Measurements from ENCODE around the gene PRKN.

GRCh38 chr6:161546632-161547031 is 1180.9 kb downstream of the PRKN start:
- TF ChIP-seq, protein P1, sequence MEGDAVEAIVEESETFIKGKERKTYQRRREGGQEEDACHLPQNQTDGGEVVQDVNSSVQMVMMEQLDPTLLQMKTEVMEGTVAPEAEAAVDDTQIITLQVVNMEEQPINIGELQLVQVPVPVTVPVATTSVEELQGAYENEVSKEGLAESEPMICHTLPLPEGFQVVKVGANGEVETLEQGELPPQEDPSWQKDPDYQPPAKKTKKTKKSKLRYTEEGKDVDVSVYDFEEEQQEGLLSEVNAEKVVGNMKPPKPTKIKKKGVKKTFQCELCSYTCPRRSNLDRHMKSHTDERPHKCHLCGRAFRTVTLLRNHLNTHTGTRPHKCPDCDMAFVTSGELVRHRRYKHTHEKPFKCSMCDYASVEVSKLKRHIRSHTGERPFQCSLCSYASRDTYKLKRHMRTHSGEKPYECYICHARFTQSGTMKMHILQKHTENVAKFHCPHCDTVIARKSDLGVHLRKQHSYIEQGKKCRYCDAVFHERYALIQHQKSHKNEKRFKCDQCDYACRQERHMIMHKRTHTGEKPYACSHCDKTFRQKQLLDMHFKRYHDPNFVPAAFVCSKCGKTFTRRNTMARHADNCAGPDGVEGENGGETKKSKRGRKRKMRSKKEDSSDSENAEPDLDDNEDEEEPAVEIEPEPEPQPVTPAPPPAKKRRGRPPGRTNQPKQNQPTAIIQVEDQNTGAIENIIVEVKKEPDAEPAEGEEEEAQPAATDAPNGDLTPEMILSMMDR (IDR thresholded peaks at IDR 0.05; ENCODE audit: borderline replicate concordance, extremely low read depth, low read length, poor library complexity, severe bottlenecking): no peak
- TF ChIP-seq EZH2 (IDR thresholded peaks at IDR 0.05; ENCODE audit: borderline replicate concordance, low read depth, low read length, severe bottlenecking): no peak

All from DND-41 (cell line).